Neural cell (in vitro differentiated cells): ENCODE data around the gene OSR1. TPM values are rescaled to one million over a fixed set of nuclear protein-coding genes. Genes with fewer than 3 reads are reported as not detected.
"Not testable (repeated sequence)": the region's sequence is repeated elsewhere in the genome, so short reads cannot be mapped to it uniquely, and the experiment has no call there.

Source experiments
- H2AFZ ChIP-seq: fragments of 200-600, 300-800 bp; sonication (generic), shearing (Covaris generic); 2 replicates; pipeline ENCODE4 v1.6.0; 2014; ENCODE audit warnings: low read depth, mild to moderate bottlenecking, antibody characterized with exemption, low read length, moderate library complexity
- H3F3A ChIP-seq: fragments of 200-600 bp; shearing (Covaris generic); 2 replicates; pipeline ENCODE4 v1.6.1; 2016; ENCODE audit warnings: mild to moderate bottlenecking, moderate library complexity, mixed read lengths, antibody characterized with exemption, low read length; ENCODE audit not compliant: insufficient read depth, poor library complexity, severe bottlenecking
- H3K27ac ChIP-seq: fragments of 200-600, 300-800 bp; sonication (generic), shearing (Covaris generic); 2 replicates; pipeline ENCODE4 v1.5.1; 2014; ENCODE audit warnings: mild to moderate bottlenecking, low read length, moderate library complexity
- H3K27me3 ChIP-seq: fragments of 300-800, 200-600 bp; sonication (generic), shearing (Covaris generic); 2 replicates; pipeline ENCODE4 v1.6.0; 2014; ENCODE audit warnings: mild to moderate bottlenecking, low read depth, low read length, moderate library complexity; ENCODE audit not compliant: insufficient read depth
- H3K36me3 ChIP-seq: fragments of 300-800, 200-600 bp; sonication (generic), shearing (Covaris generic); 2 replicates; pipeline ENCODE4 v1.5.1; 2014; ENCODE audit warnings: mild to moderate bottlenecking, antibody characterized with exemption, low read length, moderate library complexity; ENCODE audit not compliant: insufficient read depth
- H3K4me2 ChIP-seq: fragments of 300-800, 200-600 bp; sonication (generic), shearing (Covaris generic); 2 replicates; pipeline ENCODE4 v1.6.0; 2014; ENCODE audit warnings: mild to moderate bottlenecking, low read length
- H3K4me3 ChIP-seq: fragments of 300-800, 200-600 bp; sonication (generic), shearing (Covaris generic); 2 replicates; pipeline ENCODE4 v1.5.1; 2014; ENCODE audit warnings: mild to moderate bottlenecking, low read length, moderate library complexity
- H3K79me2 ChIP-seq: fragments of 200-600 bp; shearing (Covaris generic); replicated peaks from 2 replicates; pipeline ENCODE4 v1.6.0; 2014; ENCODE audit warnings: mild to moderate bottlenecking, low read length, moderate library complexity; ENCODE audit not compliant: insufficient read depth
- H3K9ac ChIP-seq: fragments of 300-800, 200-600 bp; sonication (generic), shearing (Covaris generic); 2 replicates; pipeline ENCODE4 v1.6.1; 2016; ENCODE audit warnings: mild to moderate bottlenecking, low read length, mixed read lengths
- H3K9me2 ChIP-seq: fragments of 200-600 bp; shearing (Covaris generic); 2 replicates; pipeline ENCODE4 v1.6.1; 2016; ENCODE audit warnings: mild to moderate bottlenecking, low read length, mixed read lengths; ENCODE audit not compliant: insufficient read depth
- H3K9me3 ChIP-seq: fragments of 200-600, 300-800 bp; sonication (generic), shearing (Covaris generic); 2 replicates; pipeline ENCODE4 v1.6.1; 2016; ENCODE audit warnings: mild to moderate bottlenecking, mixed run types, low read length, moderate library complexity, mixed read lengths
- H4K20me1 ChIP-seq: fragments of 200-600 bp; shearing (Covaris generic); 2 replicates; pipeline ENCODE4 v1.6.1; 2016; ENCODE audit warnings: mild to moderate bottlenecking, mixed run types; ENCODE audit not compliant: insufficient read depth
- EP300 ChIP-seq: fragments of 450-650 bp; conservative IDR thresholded peaks from 2 replicates; pipeline ENCODE4 v1.6.1; 2014; ENCODE audit warnings: antibody characterized with exemption, mild to moderate bottlenecking, moderate library complexity; ENCODE audit not compliant: poor library complexity, severe bottlenecking
- EZH2 ChIP-seq: fragments of 200-600, 300-800 bp; shearing (Covaris generic), sonication (generic); IDR thresholded peaks from 2 replicates; pipeline ENCODE4 v1.6.1; 2014; ENCODE audit warnings: antibody characterized with exemption, low read length, borderline replicate concordance, mild to moderate bottlenecking; ENCODE audit not compliant: insufficient read depth, poor library complexity, severe bottlenecking
- MXI1 ChIP-seq: fragments of 450-650 bp; conservative IDR thresholded peaks from 2 replicates; pipeline ENCODE4 v1.6.1; 2014; ENCODE audit warnings: antibody characterized with exemption, mild to moderate bottlenecking; ENCODE audit not compliant: poor library complexity, severe bottlenecking
- RAD21 ChIP-seq: fragments of 450-650 bp; conservative IDR thresholded peaks from 2 replicates; pipeline ENCODE4 v1.6.1; 2014; ENCODE audit warnings: antibody characterized with exemption, mild to moderate bottlenecking, moderate library complexity
- SMC3 ChIP-seq: fragments of 450-650 bp; conservative IDR thresholded peaks from 2 replicates; pipeline ENCODE4 v1.6.1; 2014; ENCODE audit warnings: antibody characterized with exemption, mild to moderate bottlenecking, moderate library complexity; ENCODE audit not compliant: poor library complexity
- TAF1 ChIP-seq: IDR thresholded peaks from 2 replicates; pipeline ENCODE4 v1.6.1; 2012; ENCODE audit warnings: low read depth
- polyA plus RNA-seq: library from polyadenylated mRNA; depleted of rRNA; stranded (reverse); fragments of >200 nt; gene quantifications from 2 replicates; pipeline ENCODE4 v1.2.3, GENCODE V29; 2014
- small RNA-seq, 3 experiments: library from RNA; depleted of rRNA; stranded (forward); fragments of <200 nt; gene quantifications; one replicate each; pipeline ENCODE3, GENCODE V24; 2012

OSR1 gene
- polyA plus RNA-seq, 1 donor from 2014 or later, result not detected

- not testable (repeated sequence) for H3K36me3 ChIP-seq, H3F3A ChIP-seq, H3K27me3 ChIP-seq, H3K4me3 ChIP-seq, H4K20me1 ChIP-seq, H3K27ac ChIP-seq, H3K9ac ChIP-seq, H3K4me2 ChIP-seq, H2AFZ ChIP-seq, H3K9me3 ChIP-seq, H3K9me2 ChIP-seq, H3K79me2 ChIP-seq
These were observed 52.4 kb downstream of the OSR1 start for GRCh38 chr2:19306065-19306464.

- not testable (repeated sequence) for H4K20me1 ChIP-seq, H3K4me2 ChIP-seq, H3K9me2 ChIP-seq, H3K27ac ChIP-seq, H3K79me2 ChIP-seq, H3K36me3 ChIP-seq, H3K9ac ChIP-seq, H3K4me3 ChIP-seq, H3F3A ChIP-seq, H3K9me3 ChIP-seq, H2AFZ ChIP-seq, H3K27me3 ChIP-seq
These were observed 52.9 kb downstream of the OSR1 start for GRCh38 chr2:19305400-19306055.

GRCh38 chr2:19301706-19302105, 56.7 kb downstream of the OSR1 start:
- Histone ChIP-seq H3K36me3 (no peaks in the 10 kb centered on the region), H3K9ac (no peak overlapping the region), H3K27me3 (no peaks in the 10 kb centered on the region), H3K4me3 (no peak overlapping the region), H4K20me1 (no peaks in the 10 kb centered on the region), H2AFZ (no peak overlapping the region), H3K27ac (no peak overlapping the region), H3F3A (no peaks in the 10 kb centered on the region), H3K9me2 (no peaks in the 10 kb centered on the region), H3K4me2 (no peak overlapping the region), H3K79me2 (no peaks in the 10 kb centered on the region), H3K9me3 (no peaks in the 10 kb centered on the region)
- TF ChIP-seq MXI1 (no peak), TAF1 (no peak), RAD21 (no peak), SMC3 (no peak), EP300 (no peak), EZH2 (no peak)

Small RNA genes lying within 50 kb of the gene (small RNA-seq; reads per million reads assigned to genes)
- 0 to 1.6 (median 0) reads per million in 3 experiments for gene MIR4757
